ENCODE measurements around the gene USH2A.

GRCh38 chr1:216186141-216186540 lies 237.1 kb downstream of the USH2A start:
- TF ChIP-seq CTCF (IDR thresholded peaks at IDR 0.05; ENCODE audit: poor library complexity, severe bottlenecking) = no peak
- no peak for TF ChIP-seq SMC3 (conservative IDR thresholded peaks at IDR 0.05; ENCODE audit: poor library complexity)
- TF ChIP-seq POLR2AphosphoS5 (IDR thresholded peaks at IDR 0.05) = no peak
- no peak for TF ChIP-seq RAD21 (conservative IDR thresholded peaks at IDR 0.05)
- no peak for TF ChIP-seq EZH2 (IDR thresholded peaks at IDR 0.05; ENCODE audit: borderline replicate concordance, insufficient read depth, low read length, poor library complexity, severe bottlenecking)
- no peak for TF ChIP-seq EP300 (conservative IDR thresholded peaks at IDR 0.05; ENCODE audit: poor library complexity, severe bottlenecking)
- TF ChIP-seq MXI1 (conservative IDR thresholded peaks at IDR 0.05; ENCODE audit: poor library complexity, severe bottlenecking) = no peak
